Stimulated activated CD8-positive, alpha-beta memory T cell treated with anti-CD3 and anti-CD28 coated beads, Interleukin-15, amount 100 ng/mL, for 4 hours (primary cell): Measurements from ENCODE around the gene CABYR.
"Not testable (repeated sequence)": the region's sequence is repeated elsewhere in the genome, so short reads cannot be mapped to it uniquely, and the experiment has no call there.

Experiments
- DNase-seq, 2 donors: peaks; one replicate each; pipeline ENCODE4 v3.0.0-alpha.2; 2020; ENCODE audit warnings: low read depth in 2 of 2

CABYR gene

DNA sequence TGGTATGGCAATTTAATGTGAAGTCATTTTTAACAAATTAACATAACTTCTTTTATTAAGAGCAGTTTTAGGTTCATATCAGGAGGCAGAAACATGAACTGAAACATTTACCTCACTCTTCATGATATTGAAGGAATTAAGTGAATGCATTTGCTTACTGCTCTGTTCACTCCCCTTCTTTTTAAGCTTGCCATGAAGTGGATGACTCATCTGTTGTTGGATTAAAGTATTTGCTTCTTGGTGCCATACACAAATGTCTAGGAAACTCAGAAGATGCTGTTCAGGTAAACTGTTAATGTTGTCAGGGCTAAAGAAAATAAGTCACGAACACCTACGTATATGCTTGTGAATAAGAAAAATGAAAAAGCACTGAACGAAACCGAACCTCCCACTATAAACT, 10.2 kb upstream of the CABYR start:
- no peak for DNase-seq

- DNase-seq = no peak
Observed at GRCh38 chr18:24130494-24130893, 8.4 kb upstream of the CABYR start.

GRCh38 chr18:24136967-24137373, 1.9 kb upstream of the CABYR start:
- DNase-seq = no peak

DNA sequence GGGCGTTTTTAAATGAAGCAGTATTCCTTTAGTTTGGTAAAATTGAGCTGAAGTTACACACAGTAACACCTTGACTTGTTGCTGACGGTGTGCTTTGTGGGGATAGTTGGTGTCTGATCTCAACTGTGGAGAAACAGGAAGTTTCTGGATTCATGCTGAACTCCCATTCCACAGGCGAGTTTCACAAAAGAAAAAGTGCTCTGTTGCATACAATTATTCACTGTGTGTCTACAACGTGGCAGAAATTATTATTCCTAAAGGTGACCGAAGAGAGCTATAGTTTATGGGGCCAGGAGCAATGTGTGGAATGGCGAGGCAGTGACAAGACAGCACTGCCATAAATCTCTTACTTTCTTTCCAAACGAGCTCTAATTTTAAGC, 463 bp upstream of the CABYR start:
- DNase-seq = no peak

DNA sequence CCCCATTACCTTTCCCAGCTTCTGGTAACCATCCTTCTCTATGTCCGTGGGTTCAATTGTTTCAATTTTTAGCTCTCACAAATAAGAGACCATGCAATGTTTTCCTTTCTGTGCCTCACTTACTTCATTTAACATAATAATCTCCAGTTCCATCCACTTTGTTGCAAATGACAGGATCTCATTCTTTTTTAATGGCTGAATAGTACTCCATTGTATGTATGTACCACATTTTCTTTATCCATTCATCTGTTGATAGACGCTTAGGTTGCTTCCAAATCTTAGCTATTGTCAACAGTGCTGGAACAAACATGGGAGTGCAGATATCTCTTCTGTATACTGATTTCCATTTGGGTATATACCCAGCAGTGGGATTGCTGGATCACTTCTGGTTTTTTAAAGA, 1.8 kb downstream of the CABYR start:
- DNase-seq = no peak

GRCh38 chr18:24142376-24142775, 3.5 kb downstream of the CABYR start:
- DNase-seq = no peak

- not testable (repeated sequence) for DNase-seq
Observed at GRCh38 chr18:24149591-24149990, 10.7 kb downstream of the CABYR start.

DNA sequence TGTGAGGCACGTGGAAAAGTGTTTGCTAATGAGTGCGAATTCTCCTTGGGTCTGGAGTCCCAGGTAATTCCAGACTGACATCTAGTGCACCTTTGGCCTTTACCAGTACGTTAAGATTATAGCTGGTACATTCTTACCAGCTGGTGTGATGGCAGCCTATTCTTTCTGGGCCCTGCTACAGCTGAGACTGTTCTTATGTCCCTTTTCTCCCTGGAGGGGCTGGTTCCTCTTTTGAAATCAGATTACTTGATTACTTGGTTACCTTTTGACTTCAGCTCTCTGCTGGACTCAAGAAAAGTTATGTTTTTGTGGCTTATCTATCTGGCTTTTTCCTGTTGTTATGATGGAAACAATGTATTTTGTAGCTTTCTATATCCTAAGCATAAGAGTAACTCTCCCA, 14.5 kb downstream of the CABYR start:
- DNase-seq = no peak

DNA sequence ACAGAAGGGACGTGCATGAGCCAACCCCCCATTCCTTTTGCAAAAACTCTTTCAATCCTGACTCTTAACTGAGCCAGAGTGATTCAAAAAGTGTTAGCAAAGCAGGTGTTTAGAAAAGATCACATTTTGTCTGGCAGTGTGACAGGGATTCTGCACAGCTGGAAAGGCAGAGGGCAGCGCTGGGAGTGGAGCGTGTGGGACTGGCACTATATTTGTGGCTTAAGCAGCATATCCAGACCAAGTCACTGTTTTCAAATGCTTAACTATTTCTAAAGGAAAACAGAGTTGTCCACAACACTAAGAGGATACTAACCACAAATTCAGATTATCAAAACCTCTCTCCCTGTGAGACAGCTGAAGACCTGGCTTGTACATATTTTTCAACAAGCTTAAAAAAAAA, 19.0 kb downstream of the CABYR start:
- DNase-seq = no peak

DNA sequence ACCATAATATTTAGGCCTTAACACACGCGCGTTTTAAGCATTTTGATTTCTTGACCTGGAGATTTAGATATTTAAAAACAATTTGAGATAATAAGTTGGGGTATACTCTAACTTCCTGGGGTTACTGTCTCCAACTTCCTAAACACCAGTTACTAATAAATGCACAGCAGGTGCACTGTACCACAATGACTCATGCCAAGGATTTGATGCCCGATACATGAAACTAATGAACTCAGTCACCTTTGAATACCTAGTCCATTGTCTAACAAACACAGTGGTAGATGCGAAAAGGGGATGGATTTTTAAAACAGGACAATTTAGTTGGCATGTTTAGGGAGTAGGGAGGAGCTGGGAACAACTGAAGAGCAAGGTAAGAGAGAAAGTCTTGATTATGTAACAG, 21.2 kb downstream of the CABYR start:
- DNase-seq = no peak

GRCh38 chr18:24161304-24161703, 22.4 kb downstream of the CABYR start:
- no peak for DNase-seq

- no peak for DNase-seq
Observed at GRCh38 chr18:24168496-24168895, 29.6 kb downstream of the CABYR start.

DNA sequence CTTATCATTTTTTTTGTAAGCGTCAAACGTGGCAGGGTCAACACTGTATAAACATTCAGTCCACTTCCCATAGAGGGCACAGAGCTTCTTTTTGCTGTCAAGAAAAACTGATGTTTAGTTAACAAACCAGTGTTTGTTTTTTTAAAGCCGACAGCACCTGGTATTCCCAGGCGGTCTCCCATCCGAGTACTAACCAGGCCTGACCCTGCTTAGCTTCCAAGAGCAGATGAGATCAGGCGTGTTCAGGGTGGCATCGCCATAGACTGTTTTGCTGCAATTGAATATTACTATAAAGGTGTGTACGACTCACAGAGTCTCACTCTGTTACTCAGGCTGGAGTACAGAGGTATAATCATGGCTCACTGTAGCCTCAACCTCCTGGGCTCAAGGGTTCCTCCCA, 31.5 kb downstream of the CABYR start:
- DNase-seq = no peak

DNA sequence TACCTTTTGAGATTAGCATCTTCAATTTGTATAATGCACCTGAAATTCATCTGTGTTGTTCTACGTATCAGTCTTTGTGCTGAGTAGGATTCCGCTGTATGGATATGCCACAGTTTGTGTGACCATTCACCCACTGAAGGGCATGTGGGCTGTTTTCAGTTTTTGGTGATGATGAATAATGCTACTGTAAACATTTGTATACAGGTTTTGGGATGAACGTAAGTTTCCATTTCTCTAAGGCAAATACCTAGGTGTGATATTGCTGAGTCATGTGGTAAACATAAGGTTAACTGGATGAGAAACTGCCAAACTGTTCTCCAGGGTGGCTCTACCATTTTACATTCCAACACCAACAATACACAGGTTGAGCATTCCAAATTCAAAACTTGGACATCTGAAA, 35.1 kb downstream of the CABYR start:
- DNase-seq = no peak

DNA sequence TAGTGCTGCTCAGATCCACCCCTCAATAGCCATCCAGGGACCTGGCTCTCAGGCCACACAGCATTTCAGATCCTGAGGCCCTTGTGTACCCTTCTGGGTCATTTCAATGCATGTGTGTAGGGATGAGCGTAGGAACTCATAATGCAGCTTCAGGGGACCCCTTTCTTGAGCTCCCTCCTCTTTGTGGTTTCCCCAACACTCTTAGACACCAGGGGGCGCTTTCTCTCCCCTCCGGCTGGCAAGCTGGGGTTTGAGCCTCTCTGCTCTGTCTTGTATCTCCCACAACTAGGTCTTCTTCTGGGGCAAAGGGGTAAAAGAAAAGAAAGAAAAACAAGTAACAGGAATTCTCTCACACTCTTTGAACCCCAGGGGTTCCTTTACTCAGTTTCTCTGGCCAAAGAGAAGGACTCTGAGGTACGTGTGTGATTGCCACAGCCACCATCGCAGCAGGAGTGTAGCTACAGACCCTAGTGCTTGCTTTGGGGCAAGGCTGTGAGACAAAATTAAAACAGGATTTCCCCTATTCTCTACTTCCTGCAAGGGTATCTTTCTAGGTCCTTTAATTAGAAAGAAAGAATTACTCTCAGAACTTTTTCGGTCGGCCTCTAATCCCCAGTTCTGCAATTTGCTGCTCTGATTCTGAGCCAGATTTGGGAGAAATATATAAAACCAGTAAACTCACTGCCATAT, 38.0 kb downstream of the CABYR start:
- DNase-seq = peak in 1 of 2 donors; percentile 16

DNA sequence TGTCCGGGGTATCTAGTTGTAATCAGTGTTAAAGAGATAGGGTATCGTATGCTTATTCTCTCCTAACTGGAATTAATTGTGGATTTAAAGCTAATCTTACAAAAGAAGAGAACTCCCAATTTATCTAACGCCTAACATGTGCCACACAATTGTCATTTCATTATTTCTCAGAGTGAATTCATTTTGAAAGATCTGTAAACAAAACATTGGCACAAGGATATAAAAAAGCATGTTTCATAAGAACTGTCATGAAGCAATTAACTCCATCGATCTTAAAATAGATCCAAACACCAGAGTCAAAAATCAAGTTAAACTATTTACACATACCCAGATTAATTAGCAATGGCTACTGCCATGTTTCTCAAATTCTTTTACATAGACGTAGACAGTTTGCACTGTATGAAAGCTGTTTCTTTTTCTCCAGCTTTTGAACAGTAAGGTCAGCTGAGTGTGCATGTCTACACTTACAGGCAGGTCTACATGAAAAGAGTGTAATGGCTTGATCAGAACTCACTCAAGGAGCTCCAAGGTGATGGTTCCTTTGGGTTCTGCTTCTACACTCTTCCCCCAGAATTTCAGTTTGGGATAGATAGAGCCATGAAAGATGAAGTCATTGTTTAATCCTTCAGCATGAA, 38.8 kb downstream of the CABYR start:
- DNase-seq = no peak

GRCh38 chr18:24180048-24180447, 41.2 kb downstream of the CABYR start:
- no peak for DNase-seq

GRCh38 chr18:24181806-24182205, 42.9 kb downstream of the CABYR start:
- no peak for DNase-seq

- DNase-seq = no peak
Observed at GRCh38 chr18:24185805-24186204, 46.9 kb downstream of the CABYR start.

DNA sequence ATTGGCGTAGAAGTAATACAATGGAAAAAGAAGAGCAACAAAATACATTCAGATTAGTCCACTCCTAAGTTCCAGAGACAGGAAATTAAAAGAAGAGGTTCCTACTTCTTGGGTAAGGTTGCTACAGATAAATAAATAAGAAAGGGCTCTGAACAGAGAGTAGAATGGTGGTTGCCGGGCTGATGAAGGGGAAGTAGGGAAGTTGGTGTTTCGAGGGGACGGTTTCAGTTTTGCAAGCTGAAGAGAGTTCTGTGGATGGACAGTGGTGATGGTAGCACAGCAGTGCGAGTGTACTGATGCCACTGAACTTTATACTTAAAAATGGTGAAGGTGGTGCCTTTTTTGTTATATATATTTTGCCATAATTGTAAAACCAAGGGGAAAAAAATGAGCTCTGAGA, 48.2 kb downstream of the CABYR start:
- no peak for DNase-seq

DNA sequence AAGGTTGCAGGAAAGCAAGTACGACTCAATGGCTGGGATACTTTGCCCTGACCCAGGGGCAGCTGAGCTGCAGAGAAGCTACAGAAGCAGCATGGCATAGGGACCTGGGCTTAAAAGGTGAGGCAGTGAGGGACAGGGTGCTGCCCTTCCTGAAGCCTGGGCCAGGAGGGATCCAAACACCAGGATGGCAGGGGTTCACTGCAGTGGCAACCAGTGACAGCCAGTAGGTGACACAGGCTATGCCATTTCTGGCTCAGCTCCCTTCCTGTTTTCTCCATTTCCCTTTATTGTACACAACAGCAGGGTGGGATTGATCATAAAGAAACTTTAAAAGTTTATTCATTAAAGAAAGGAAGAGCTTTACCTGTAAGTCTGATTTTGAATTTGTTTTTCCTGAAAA, 48.8 kb downstream of the CABYR start:
- DNase-seq = no peak

GRCh38 chr18:24188120-24188519, 49.3 kb downstream of the CABYR start:
- no peak for DNase-seq

- no peak for DNase-seq
Observed at GRCh38 chr18:24189007-24189528, 50.2 kb downstream of the CABYR start.
